Liver (tissue), 9 donors: ENCODE measurements around the gene CACNA1C. TPM values are rescaled to one million over a fixed set of nuclear protein-coding genes. Genes with fewer than 3 reads are reported as not detected.

Experiments
- DNase-seq: peaks from one replicate; pipeline ENCODE4 v3.0.0-alpha.2; 2017; ENCODE audit warnings: low spot score
- H3K27ac ChIP-seq, 2 donors: one replicate each; pipeline ENCODE4 v1.7.0; 2013; ENCODE audit warnings: inconsistent platforms in 2 of 2, low read length in 2 of 2, control low read depth in 1 of 2, low read depth in 1 of 2, mild to moderate bottlenecking in 1 of 2
- H3K27me3 ChIP-seq, 4 donors: one replicate each; pipeline versions ENCODE4 v1.6.1 to v1.7.0; 2013; ENCODE audit warnings: low read length in 3 of 4, inconsistent platforms in 1 of 4, mild to moderate bottlenecking in 1 of 4, moderate library complexity in 1 of 4; ENCODE audit not compliant: control insufficient read depth in 4 of 4, insufficient read depth in 4 of 4
- H3K36me3 ChIP-seq, 4 donors: one replicate each; pipeline versions ENCODE4 v1.6.1 to v1.7.0; 2013; ENCODE audit warnings: low read length in 3 of 4, mild to moderate bottlenecking in 3 of 4, low read depth in 1 of 4, moderate library complexity in 1 of 4; ENCODE audit not compliant: control insufficient read depth in 4 of 4, insufficient read depth in 3 of 4
- H3K4me1 ChIP-seq, 4 donors: one replicate each; pipeline versions ENCODE4 v1.6.1 to v1.7.0; 2013; ENCODE audit warnings: low read length in 3 of 4, mild to moderate bottlenecking in 3 of 4, moderate library complexity in 1 of 4; ENCODE audit not compliant: control insufficient read depth in 4 of 4, insufficient read depth in 4 of 4
- H3K4me3 ChIP-seq, 3 donors: one replicate each; pipeline versions ENCODE4 v1.6.1 to v1.7.0; 2013; ENCODE audit warnings: low read length in 3 of 3, control low read depth in 1 of 3, low read depth in 1 of 3, mild to moderate bottlenecking in 1 of 3
- H3K9ac ChIP-seq, 2 donors: one replicate each; pipeline ENCODE4 v1.7.0; 2013; ENCODE audit warnings: low read length in 2 of 2, mild to moderate bottlenecking in 2 of 2, moderate library complexity in 2 of 2, control low read depth in 1 of 2, low read depth in 1 of 2
- H3K9me3 ChIP-seq, 4 donors: one replicate each; pipeline versions ENCODE4 v1.6.1 to v1.7.0; 2013; ENCODE audit warnings: low read length in 3 of 4; ENCODE audit not compliant: control insufficient read depth in 4 of 4
- EGR1 ChIP-seq, 2 donors: IDR thresholded peaks; 2 replicates each; pipeline ENCODE4 v1.6.1; 2016 to 2018; ENCODE audit warnings: antibody characterized with exemption in 2 of 2, low read depth in 2 of 2
- FOXA1 ChIP-seq: IDR thresholded peaks from 2 replicates; pipeline ENCODE4 v1.6.1; 2016; ENCODE audit warnings: antibody characterized with exemption
- GABPA ChIP-seq, 2 donors: IDR thresholded peaks in 1 of 2; conservative IDR thresholded peaks in 1 of 2; 2 replicates each; pipeline ENCODE4 v1.6.1; 2016; ENCODE audit warnings: antibody characterized with exemption in 2 of 2, mild to moderate bottlenecking in 1 of 2, moderate library complexity in 1 of 2
- HNF4A ChIP-seq, 2 donors: conservative IDR thresholded peaks; 2 replicates each; pipeline ENCODE4 v1.6.1; 2016; ENCODE audit warnings: antibody characterized with exemption in 2 of 2, mild to moderate bottlenecking in 2 of 2
- HNF4G ChIP-seq: IDR thresholded peaks from 2 replicates; pipeline ENCODE4 v1.6.1; 2016; ENCODE audit warnings: antibody characterized with exemption
- JUND ChIP-seq, 2 donors: IDR thresholded peaks; 2 replicates each; pipeline ENCODE4 v1.6.1; 2016; ENCODE audit warnings: antibody characterized with exemption in 2 of 2
- RAD21 ChIP-seq, 2 donors: IDR thresholded peaks; 2 replicates each; pipeline ENCODE4 v1.6.1; 2016; ENCODE audit warnings: antibody characterized with exemption in 2 of 2, mild to moderate bottlenecking in 2 of 2
- SP1 ChIP-seq: IDR thresholded peaks from 2 replicates; pipeline ENCODE4 v1.6.1; 2018; ENCODE audit warnings: antibody characterized with exemption, mild to moderate bottlenecking
- TAF1 ChIP-seq: conservative IDR thresholded peaks from 2 replicates; pipeline ENCODE4 v1.6.1; 2016; ENCODE audit warnings: antibody characterized with exemption, mild to moderate bottlenecking
- YY1 ChIP-seq: IDR thresholded peaks from 2 replicates; pipeline ENCODE4 v1.6.1; 2016; ENCODE audit warnings: antibody characterized with exemption, mild to moderate bottlenecking
- WGBS: extraction: QIAGEN DNeasy Blood & Tissue Kit; methylation state at CpG from one replicate; pipeline ENCODE4 v1.1.7; 2013; 5-methylcytosine and 5-hydroxymethylcytosine counted together
- polyA plus RNA-seq, 2 donors: library from polyadenylated mRNA; stranded (reverse) in 1 of 2; unstranded in 1 of 2; fragments of 200-250 nt in 1 of 2; fragments of >200 nt in 1 of 2; fragmentation: Nextera tagmentation in 1 of 2; extraction: Ambion mirVana in 1 of 2; gene quantifications; one replicate each; pipeline versions ENCODE4 v1.2.1 to v1.2.3, GENCODE V29; 2013 to 2015
- total RNA-seq, 2 donors: library from RNA; depleted of rRNA; stranded (reverse); fragments of >200 nt; gene quantifications; one replicate each; pipeline ENCODE4 v1.2.3, GENCODE V29; 2014
- TF ChIP-seq, protein P1 (sequence below): IDR thresholded peaks from 2 replicates; pipeline ENCODE4 v1.6.1; 2016; ENCODE audit warnings: antibody characterized with exemption, mild to moderate bottlenecking
- TF ChIP-seq, protein P2 (sequence below): IDR thresholded peaks from 2 replicates; pipeline ENCODE4 v1.6.1; 2016; ENCODE audit warnings: antibody characterized with exemption
- TF ChIP-seq, protein P3 (sequence below): fragments of 150-350 bp; IDR thresholded peaks from 2 replicates; pipeline ENCODE4 v1.5.1; 2017; ENCODE audit warnings: improper control_type of control experiment, low read depth, low read length; ENCODE audit not compliant: missing input control
- TF ChIP-seq, protein P4 (sequence below): IDR thresholded peaks from 2 replicates; pipeline ENCODE4 v1.6.1; 2016; ENCODE audit warnings: antibody characterized with exemption
- donor health status: healthy.
- donor health status: healthy.
- donor health status: healthy.
- donor health status: healthy.
- donor health status: healthy.

The CACNA1C gene
- total and polyA plus RNA-seq, 4 donors = 0.23 to 1.9 (median 0.41) TPM

DNA sequence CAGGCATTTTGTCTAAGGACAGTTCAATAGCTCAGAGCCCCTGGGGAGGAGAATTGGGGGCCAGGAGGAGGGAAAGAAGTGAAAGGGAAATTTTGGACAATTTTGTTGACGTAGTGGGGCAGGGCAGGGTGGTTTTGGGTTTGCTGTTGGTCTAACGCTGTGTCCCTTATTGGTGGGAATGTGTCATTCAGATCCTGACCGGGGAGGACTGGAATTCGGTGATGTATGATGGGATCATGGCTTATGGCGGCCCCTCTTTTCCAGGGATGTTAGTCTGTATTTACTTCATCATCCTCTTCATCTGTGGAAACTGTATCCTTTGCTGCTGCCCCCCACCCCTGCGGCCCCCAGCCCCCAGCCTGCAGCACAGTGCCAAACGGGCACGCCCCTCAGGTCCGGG, 529.8 kb downstream of the CACNA1C start (continued):
- TF ChIP-seq, protein P1, sequence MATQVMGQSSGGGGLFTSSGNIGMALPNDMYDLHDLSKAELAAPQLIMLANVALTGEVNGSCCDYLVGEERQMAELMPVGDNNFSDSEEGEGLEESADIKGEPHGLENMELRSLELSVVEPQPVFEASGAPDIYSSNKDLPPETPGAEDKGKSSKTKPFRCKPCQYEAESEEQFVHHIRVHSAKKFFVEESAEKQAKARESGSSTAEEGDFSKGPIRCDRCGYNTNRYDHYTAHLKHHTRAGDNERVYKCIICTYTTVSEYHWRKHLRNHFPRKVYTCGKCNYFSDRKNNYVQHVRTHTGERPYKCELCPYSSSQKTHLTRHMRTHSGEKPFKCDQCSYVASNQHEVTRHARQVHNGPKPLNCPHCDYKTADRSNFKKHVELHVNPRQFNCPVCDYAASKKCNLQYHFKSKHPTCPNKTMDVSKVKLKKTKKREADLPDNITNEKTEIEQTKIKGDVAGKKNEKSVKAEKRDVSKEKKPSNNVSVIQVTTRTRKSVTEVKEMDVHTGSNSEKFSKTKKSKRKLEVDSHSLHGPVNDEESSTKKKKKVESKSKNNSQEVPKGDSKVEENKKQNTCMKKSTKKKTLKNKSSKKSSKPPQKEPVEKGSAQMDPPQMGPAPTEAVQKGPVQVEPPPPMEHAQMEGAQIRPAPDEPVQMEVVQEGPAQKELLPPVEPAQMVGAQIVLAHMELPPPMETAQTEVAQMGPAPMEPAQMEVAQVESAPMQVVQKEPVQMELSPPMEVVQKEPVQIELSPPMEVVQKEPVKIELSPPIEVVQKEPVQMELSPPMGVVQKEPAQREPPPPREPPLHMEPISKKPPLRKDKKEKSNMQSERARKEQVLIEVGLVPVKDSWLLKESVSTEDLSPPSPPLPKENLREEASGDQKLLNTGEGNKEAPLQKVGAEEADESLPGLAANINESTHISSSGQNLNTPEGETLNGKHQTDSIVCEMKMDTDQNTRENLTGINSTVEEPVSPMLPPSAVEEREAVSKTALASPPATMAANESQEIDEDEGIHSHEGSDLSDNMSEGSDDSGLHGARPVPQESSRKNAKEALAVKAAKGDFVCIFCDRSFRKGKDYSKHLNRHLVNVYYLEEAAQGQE = no peak

- 4% methylated on average over 33 of the region's 33 CpGs for WGBS
- H3K9ac ChIP-seq = no peak overlapping the region
Observed at GRCh38 chr12:2583091-2583497, 530.3 kb downstream of the CACNA1C start.

More at GRCh38 chr12:2583091-2583497, 530.3 kb downstream of the CACNA1C start:
- H3K4me1 ChIP-seq = peaks cover 0 to 3% (median 1%) of the 10 kb centered on the region in 4 donors
- peak overlapping the region in 1 of 3 donors; percentile 11 for H3K4me3 ChIP-seq
- no peaks in the 10 kb centered on the region for H3K9me3 ChIP-seq
- no peak overlapping the region for H3K27ac ChIP-seq
- H3K27me3 ChIP-seq = no peaks in the 10 kb centered on the region
- DNase-seq = peak; percentile 72
- no peaks in the 10 kb centered on the region for H3K36me3 ChIP-seq
- TF ChIP-seq GABPA (IDR thresholded peaks at IDR 0.05 in 1 of 2, conservative IDR thresholded peaks at IDR 0.05 in 1 of 2) (no peak), SP1 (no peak), TAF1 (no peak), RAD21 (IDR thresholded peaks at IDR 0.05) (peak; percentile 68 to 82), JUND (IDR thresholded peaks at IDR 0.05) (no peak), FOXA1 (no peak), EGR1 (IDR thresholded peaks at IDR 0.05; ENCODE audit: low read depth in 2 of 2) (no peak), HNF4G (no peak), YY1 (no peak), HNF4A (conservative IDR thresholded peaks at IDR 0.05) (no peak)
- TF ChIP-seq, protein P2, sequence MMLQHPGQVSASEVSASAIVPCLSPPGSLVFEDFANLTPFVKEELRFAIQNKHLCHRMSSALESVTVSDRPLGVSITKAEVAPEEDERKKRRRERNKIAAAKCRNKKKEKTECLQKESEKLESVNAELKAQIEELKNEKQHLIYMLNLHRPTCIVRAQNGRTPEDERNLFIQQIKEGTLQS = no peak
- TF ChIP-seq, protein P3, sequence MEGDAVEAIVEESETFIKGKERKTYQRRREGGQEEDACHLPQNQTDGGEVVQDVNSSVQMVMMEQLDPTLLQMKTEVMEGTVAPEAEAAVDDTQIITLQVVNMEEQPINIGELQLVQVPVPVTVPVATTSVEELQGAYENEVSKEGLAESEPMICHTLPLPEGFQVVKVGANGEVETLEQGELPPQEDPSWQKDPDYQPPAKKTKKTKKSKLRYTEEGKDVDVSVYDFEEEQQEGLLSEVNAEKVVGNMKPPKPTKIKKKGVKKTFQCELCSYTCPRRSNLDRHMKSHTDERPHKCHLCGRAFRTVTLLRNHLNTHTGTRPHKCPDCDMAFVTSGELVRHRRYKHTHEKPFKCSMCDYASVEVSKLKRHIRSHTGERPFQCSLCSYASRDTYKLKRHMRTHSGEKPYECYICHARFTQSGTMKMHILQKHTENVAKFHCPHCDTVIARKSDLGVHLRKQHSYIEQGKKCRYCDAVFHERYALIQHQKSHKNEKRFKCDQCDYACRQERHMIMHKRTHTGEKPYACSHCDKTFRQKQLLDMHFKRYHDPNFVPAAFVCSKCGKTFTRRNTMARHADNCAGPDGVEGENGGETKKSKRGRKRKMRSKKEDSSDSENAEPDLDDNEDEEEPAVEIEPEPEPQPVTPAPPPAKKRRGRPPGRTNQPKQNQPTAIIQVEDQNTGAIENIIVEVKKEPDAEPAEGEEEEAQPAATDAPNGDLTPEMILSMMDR = peak; percentile 77
- TF ChIP-seq, protein P4, sequence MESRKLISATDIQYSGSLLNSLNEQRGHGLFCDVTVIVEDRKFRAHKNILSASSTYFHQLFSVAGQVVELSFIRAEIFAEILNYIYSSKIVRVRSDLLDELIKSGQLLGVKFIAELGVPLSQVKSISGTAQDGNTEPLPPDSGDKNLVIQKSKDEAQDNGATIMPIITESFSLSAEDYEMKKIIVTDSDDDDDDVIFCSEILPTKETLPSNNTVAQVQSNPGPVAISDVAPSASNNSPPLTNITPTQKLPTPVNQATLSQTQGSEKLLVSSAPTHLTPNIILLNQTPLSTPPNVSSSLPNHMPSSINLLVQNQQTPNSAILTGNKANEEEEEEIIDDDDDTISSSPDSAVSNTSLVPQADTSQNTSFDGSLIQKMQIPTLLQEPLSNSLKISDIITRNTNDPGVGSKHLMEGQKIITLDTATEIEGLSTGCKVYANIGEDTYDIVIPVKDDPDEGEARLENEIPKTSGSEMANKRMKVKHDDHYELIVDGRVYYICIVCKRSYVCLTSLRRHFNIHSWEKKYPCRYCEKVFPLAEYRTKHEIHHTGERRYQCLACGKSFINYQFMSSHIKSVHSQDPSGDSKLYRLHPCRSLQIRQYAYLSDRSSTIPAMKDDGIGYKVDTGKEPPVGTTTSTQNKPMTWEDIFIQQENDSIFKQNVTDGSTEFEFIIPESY = no peak
- TF ChIP-seq, protein P1 = no peak
